ENCODE results near the gene CR1.

DNA sequence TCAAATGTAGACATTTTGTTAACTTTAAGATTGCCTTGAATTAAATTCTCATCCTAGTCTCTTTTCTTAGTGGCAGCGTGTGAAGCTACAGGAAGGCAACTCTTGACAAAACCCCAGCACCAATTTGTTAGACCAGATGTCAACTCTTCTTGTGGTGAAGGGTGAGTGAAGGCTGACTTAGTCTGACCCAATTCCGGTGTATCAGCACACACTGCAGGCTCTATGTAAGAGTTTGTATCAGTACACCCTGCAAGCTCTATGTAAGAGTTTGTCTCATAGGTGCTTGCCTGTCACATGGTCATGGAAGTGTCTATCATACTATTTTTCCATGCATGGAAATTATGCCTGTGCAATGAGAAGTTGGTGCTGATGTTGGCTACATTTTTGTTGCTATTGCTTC, 25.0 kb upstream of the CR1 start:
- TF ChIP-seq, protein P1, sequence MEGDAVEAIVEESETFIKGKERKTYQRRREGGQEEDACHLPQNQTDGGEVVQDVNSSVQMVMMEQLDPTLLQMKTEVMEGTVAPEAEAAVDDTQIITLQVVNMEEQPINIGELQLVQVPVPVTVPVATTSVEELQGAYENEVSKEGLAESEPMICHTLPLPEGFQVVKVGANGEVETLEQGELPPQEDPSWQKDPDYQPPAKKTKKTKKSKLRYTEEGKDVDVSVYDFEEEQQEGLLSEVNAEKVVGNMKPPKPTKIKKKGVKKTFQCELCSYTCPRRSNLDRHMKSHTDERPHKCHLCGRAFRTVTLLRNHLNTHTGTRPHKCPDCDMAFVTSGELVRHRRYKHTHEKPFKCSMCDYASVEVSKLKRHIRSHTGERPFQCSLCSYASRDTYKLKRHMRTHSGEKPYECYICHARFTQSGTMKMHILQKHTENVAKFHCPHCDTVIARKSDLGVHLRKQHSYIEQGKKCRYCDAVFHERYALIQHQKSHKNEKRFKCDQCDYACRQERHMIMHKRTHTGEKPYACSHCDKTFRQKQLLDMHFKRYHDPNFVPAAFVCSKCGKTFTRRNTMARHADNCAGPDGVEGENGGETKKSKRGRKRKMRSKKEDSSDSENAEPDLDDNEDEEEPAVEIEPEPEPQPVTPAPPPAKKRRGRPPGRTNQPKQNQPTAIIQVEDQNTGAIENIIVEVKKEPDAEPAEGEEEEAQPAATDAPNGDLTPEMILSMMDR (IDR thresholded peaks at IDR 0.05 in 2 of 3, conservative IDR thresholded peaks at IDR 0.05 in 1 of 3; ENCODE audit: insufficient read depth in 2 of 3, low read depth in 1 of 3, low read length in 3 of 3): no peak
- TF ChIP-seq TGIF2 (CRISPR knock-in tag; IDR thresholded peaks at IDR 0.05): no peak
- TF ChIP-seq MCM5 (IDR thresholded peaks at IDR 0.05; ENCODE audit: low read depth): no peak
- TF ChIP-seq, protein P2, sequence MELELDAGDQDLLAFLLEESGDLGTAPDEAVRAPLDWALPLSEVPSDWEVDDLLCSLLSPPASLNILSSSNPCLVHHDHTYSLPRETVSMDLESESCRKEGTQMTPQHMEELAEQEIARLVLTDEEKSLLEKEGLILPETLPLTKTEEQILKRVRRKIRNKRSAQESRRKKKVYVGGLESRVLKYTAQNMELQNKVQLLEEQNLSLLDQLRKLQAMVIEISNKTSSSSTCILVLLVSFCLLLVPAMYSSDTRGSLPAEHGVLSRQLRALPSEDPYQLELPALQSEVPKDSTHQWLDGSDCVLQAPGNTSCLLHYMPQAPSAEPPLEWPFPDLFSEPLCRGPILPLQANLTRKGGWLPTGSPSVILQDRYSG (tag; conservative IDR thresholded peaks at IDR 0.05; ENCODE audit: low read depth): no peak
- no peak for TF ChIP-seq FOSL1 (tag; conservative IDR thresholded peaks at IDR 0.05)
- no peak for TF ChIP-seq MAFF (IDR thresholded peaks at IDR 0.05; ENCODE audit: low read length)
- TF ChIP-seq NFRKB (IDR thresholded peaks at IDR 0.05; ENCODE audit: low read depth): no peak
- TF ChIP-seq MYNN (IDR thresholded peaks at IDR 0.05): no peak
- TF ChIP-seq MYNN (CRISPR knock-in tag; IDR thresholded peaks at IDR 0.05): no peak
- TF ChIP-seq TAF1 (IDR thresholded peaks at IDR 0.05; ENCODE audit: control insufficient read depth, extremely low read depth, insufficient read depth, low read length, severe bottlenecking): no peak
- TF ChIP-seq, protein P3, sequence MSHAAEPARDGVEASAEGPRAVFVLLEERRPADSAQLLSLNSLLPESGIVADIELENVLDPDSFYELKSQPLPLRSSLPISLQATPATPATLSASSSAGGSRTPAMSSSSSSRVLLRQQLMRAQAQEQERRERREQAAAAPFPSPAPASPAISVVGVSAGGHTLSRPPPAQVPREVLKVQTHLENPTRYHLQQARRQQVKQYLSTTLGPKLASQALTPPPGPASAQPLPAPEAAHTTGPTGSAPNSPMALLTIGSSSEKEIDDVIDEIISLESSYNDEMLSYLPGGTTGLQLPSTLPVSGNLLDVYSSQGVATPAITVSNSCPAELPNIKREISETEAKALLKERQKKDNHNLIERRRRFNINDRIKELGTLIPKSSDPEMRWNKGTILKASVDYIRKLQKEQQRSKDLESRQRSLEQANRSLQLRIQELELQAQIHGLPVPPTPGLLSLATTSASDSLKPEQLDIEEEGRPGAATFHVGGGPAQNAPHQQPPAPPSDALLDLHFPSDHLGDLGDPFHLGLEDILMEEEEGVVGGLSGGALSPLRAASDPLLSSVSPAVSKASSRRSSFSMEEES (CRISPR knock-in tag; IDR thresholded peaks at IDR 0.05): no peak
